ENCODE measurements around the gene MTURN.
A peak's percentile ranks its signal among the peaks of the same experiment; 100 is the strongest.
"Not testable (repeated sequence)": the region's sequence is repeated elsewhere in the genome, so short reads cannot be mapped to it uniquely, and the experiment has no call there.

The MTURN gene

DNA sequence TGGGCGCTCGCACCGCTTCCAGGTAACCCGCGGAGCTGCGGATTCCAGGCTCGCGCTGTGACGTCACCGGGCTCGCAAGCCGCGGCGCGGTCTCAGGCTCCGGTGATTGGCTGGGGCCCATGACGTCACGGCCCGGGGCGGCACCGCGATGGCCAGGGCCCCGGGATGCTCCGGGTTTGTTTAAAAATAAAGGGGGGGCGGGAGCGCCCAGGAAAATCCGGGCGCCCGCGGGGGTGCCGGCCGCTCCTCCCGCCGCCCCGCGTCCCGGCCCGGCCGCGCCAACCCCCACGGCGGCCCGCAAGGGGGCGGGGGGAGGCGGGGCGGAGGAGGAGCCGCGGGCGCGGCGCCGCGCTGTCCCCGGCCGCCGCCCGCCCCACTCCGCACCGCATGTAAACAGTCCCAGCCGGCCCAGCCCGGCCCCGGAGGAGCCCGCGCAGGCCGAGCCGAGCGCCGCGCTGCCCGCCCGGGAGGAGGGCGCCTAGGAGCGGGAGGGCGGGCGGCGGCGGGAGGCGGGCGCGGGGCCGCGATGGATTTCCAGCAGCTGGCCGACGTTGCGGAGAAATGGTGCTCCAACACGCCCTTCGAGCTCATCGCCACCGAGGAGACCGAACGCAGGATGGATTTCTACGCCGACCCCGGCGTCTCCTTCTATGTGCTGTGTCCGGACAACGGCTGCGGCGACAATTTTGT, at the start of gene MTURN:
MTURN (plus strand) TSS at position 376 of the 690 bp plus-strand sequence; CDS start at position 527, 151 bp downstream.
- DNase-seq = peak; percentile 83 to 92

DNA sequence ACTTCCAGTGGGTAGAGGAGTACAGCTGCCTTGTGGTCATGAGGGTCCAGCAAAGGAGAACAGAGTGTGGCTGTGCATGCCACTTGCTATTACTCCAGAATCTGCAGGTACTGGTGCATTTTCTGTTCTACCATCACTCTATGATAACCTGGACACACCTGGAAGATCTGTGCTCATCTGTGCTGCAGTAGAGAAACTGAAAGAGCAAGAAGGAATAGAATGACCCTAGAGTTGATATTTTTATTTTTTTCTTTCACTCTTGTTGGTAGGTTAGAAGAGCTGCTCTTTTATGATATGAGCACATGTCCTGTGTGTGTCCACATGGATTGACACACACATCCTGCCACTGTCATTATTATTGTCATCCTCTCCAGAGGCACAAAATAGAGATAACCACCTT, 48.3 kb upstream of the MTURN start:
- no peak for DNase-seq

DNA sequence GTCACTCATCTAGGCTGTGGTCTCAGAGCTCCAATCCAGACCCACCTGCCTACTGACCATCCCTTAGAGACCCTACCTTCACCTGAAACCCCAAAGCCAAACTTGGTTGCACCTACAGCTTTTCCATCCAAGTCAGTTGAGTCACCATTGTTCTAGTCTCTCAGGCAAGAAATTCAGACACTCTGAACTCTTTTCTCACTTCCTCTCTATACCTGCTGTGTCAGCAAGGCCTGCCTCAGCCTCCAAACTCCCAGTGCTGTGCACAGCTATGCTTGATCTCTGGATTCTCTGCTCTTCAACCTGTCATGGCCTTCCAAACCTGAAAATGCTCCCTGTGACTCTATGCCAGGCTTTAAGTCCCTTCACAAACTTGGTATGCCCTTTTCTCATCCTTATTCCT, 47.4 kb upstream of the MTURN start:
- DNase-seq = no peak

DNA sequence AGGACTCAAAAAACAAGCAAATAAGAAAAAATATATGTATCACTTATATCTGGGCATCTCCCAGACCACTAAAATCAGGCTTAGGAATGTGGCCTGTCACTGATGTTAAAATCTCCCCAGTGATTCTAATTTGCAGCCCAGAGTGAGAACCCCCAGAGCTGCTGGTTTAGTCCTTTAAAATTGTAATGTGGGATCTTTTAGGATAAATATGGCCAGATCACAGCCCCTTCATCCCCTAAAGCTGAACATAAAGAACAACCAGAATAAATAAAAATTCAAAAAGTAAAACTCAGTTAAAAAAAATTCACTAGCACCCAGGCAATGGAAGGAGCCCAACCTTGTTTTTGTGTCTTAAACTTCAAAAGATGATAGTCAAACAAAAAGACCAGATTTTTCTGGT, 46.4 kb upstream of the MTURN start:
- no peak for DNase-seq

DNA sequence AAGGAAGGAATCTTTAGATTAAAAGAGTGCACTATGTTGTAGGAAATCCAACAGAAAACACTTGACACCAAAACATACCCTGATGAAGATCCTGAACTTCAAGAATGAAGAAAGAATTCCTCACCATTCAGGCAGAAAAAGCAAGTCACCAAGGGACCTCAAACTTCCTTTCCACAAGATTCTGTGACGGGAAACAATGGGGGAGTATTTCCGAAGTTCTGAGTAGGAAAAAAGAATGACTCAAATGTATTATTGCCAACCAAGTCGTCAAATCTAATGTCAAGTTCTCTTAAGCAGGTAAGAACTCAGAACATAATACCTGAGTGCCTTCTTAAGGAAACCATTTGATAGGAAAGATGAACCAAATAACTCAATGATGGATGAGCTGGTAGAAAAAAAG, 44.7 kb upstream of the MTURN start:
- DNase-seq = no peak

DNA sequence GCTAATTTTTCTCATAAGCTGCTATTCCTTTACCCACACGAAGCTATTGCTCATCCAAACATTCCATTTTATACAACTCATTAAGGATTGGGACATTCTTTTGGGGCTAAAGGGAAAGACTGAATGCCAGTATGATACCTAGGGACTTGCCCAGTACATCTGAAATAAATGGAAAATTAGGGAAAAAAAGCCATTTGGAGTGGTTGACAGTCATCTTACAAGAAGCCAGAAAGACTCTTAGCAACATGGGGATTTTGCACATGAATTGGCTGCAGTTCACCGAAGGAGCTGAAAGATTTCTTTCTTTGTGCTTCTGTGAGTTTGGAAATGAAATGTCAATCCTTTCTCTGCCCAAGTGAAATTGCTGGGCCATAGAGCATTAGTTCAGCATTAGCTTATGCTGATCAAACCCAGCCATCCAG, 43.3 kb upstream of the MTURN start:
- no peak for DNase-seq

DNA sequence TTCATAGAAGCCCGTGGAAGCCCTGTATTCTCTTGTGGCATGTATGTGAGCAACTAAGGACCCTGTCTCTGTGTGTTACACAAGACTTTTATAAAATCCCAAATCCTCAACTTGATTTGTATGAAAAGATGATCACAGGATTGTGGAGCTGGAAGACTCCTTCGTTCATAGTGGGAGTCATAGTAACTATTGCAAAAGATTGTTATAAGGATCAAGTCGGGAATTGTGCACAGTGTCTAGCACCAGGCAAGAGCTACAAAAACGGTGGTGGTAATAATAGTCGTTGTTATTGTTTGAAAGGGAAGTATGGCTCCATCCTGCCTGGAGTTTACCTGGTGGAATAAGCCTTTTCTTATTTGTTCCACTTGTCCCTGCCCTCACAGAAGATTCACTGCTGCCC, 42.8 kb upstream of the MTURN start:
- no peak for DNase-seq

DNA sequence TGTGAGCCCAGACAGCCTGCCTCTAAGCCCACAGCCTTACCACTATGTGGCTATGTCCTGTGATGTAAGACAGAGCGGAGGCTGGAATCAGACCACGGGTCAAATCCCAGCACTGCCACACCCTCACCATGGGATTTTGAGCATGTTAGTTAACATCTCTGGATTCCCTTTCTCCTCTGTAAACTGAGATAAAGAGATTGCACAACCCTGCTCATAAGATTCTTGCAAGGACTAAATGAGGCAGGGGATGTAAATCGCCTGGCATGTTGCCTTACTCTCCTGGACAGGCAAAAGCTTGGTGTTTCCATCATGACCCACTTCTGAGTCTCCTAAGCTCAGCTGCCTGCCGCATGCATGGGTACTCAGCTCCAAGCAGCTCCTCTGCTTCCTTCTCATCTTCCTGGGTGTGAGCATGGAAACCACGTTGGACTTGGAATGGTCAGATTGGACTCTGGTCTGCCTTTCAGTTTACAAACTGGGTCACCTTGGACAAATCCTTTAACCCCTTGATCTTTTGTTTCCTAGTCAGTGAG, 41.3 kb upstream of the MTURN start:
- DNase-seq = no peak

DNA sequence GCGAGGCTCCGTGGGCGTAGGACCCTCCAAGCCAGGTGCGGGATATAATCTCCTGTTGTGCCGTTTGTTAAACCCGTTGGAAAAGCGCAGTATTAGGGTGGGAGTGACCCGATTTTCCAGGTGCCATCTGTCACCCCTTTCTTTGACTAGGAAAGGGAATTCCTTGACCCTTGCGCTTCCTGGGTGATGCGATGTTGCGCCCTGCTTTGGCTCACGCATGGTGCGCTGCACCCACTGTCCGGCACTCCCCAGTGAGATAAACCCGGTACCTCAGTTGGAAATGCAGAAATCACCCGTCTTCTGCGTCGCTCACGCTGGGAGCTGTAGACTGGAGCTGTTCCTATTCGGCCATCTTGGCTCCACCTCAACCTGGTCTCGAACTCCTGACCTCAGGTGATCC, 36.2 kb upstream of the MTURN start:
- DNase-seq = not testable (repeated sequence)

DNA sequence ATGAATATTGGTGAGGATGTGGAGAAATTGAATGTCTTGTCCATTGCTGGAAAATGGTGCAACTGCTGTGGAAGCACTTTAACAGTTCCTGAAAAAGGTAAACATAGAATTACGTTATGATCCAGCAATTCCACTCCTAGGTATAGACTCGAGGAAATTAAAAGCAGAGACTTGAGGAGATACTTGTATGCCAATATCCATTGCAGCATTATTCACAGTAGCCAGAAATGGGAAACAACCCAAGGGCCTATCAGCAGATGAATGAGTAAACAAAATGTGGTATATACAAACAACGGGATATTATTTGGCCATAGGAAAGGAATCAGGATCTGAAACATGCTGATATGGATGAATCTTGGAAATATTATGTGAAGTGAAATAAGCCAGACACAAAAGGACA, 32.5 kb upstream of the MTURN start:
- no peak for DNase-seq

DNA sequence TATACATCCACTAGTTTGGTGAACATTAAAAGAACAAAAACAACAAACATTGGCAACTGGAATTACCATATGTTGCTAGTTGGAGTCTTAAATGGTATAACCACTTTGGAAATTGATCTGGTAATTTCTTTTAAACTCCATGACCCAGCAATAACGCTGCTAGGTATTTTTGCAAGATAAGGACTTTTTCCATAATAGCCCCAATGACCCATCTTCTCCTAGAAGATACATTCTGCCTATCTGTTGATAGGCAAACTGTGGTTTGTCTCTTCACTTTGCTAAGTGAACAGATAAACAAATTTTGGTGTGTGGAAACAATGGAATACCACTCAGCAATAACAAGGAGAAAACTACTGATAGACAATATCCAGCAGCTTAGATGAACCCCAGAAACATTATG, 30.6 kb upstream of the MTURN start:
- DNase-seq = no peak

DNA sequence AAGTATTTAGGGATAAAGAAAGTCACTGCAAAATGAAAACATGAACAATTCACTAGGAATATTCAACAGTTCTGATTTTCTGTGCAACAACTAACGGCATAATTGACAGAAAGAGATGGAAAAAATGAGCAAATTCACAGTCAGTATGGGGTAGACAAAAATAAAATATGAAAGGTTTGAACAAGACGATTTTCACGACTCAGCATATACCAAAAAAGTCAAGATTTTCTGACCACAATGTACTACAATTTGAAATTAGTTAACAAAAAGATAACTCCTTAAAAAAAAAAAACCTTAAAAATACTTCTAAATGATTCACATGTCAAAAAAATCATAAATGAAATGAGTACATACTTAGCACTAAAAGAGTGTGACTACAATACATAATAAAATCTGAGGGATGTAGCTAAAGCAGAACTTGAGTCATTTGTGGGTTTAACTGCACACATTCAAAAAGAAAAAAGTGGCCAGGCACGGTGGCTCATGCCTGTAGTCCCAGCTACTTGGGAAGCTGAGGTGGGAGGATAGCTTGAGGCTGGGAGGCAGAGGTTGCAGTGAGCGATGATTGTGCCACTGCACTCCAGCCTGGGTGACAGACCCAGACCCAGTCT, 22.6 kb upstream of the MTURN start:
- no peak for DNase-seq

DNA sequence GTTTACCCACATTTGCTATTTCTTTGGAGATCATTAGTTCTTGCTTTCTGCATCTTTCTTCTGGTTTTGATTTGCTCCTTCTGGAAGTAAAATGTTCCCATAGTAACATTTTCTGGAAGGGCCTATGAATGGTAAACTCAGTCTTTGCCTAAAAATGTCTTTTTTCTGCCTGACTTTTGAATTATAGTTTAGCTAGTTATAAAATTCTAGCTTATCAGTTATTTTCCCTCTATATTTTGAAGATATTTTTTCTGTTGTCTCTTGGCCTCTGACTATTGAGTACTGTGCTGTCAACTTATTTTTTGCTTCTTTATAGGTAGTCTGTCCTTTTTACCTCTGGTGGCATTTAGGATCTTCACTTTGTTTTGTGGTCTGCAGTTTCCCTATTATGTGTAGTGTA, 21.6 kb upstream of the MTURN start:
- DNase-seq = no peak

DNA sequence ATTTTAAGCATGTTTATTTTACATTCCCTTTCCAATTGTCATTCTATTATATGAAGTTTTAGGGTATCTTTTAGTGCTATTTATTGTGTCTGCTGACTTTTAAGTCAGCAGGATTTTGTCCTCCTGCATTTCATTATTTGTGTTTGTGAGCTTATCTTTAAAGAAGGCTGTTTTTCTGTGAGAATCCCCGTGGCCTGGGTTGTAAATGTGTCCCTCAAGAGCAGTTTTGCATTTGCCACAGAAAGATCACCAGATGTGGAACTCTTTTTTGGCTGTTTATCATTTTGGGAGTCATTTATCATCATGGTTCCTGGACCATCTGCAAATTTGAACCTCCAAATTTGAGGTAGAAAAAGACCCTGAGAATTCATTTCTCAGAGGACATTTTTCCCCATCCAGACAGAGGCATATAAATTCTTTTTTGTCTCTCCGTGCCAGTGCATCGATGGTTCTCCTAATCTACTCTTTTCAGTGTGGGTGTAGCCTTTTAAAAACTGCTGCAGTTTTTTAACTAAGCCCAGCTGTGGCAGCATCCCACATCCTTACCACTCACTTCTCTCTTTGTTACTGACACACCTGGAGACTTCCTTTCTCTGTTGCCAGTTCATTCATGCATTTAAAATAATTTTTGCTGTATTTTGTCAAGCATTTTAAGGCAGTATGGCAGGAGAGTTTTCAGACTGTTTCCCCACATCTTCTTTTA, 20.1 kb upstream of the MTURN start:
- no peak for DNase-seq

DNA sequence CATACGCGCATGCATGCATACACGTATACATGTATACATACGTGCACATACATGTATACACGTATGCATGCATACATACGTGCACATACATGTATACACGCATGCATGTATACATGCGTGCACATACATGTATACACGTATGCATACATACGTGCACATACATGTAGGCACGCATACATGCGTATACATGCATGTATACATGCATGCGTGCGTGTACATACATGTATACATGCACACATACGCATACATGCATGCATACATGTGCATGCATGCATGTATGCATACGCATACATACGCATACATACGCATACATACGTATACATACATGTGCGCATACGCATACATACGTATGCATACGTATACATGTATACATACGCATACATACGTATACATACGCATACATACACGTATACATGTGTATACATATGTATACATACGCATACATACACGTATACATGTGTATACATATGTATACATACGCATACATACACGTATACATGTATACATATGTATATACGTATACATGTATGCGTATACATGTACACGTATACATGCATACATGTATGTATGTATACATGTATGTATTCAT, 19.0 kb upstream of the MTURN start:
- no peak for DNase-seq

DNA sequence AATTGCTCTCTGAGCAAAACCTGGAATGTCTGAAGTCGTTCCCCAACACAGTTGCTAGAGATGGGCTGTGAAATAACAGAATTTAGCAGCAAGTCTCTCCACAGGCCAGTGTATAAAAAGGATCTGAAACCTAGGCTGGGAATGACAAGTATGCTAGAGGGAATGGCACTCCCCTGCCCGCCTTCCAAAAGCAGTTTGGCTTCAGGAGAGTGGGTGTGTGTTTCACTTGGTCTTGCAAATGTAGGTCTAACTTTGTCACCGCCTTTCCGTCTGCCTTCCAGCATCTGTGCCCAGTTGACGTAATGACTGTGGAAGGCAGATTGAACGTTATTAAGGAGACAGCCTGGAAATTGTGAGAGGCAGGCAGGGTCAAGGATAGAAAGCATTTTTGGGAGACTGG, 18.0 kb upstream of the MTURN start:
- DNase-seq = peak; percentile 85 to 87

DNA sequence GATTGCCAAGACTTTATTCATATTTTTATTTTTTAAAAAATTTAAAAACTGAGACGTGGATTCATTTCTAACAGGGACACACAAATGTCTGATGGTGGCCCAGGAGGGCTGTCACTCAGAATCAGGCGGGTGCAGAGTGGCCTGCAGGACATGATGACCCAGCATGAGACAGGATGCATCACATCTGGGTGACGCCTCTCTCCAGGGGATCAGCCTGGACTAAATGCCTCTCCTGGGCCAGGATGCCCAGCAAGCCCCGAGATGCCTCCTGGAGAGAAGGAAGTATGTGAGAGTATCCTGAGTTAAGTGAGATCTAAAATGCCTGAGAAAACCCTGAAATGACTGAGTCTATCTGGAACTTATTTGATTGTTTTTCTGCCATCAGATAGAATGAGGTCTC, 16.9 kb upstream of the MTURN start:
- no peak for DNase-seq

DNA sequence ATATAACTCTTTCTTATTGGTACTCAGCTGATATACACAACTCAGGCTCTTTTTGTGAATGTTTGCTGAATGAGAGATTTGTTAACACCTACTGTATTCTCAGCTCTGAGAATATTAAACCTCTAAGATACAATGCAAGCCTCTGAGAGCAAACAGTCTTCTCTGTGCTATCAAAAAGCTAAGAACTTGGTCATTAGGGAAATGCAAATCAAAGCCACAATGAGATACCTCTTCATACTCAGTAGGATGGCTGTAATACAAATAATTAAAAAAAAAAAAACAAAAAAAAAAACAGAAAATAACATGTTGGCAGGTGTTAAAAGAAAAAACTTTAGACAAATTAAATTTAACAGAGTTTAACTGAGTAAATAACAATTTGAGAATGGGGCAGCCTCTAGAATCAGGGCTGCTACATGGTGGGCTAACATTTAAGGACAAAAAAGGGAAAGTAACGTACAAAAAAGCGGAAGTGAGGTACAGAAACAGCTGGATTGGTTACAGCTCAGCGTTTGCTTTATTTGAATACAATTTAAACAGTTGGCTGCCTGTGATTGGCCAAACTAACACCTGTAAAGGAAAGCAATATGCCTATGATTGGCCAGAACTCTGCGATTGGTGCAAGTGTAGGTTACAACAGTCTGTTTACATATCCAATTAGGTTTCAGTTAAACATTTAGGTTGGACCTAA, 14.8 kb upstream of the MTURN start:
- no peak for DNase-seq

DNA sequence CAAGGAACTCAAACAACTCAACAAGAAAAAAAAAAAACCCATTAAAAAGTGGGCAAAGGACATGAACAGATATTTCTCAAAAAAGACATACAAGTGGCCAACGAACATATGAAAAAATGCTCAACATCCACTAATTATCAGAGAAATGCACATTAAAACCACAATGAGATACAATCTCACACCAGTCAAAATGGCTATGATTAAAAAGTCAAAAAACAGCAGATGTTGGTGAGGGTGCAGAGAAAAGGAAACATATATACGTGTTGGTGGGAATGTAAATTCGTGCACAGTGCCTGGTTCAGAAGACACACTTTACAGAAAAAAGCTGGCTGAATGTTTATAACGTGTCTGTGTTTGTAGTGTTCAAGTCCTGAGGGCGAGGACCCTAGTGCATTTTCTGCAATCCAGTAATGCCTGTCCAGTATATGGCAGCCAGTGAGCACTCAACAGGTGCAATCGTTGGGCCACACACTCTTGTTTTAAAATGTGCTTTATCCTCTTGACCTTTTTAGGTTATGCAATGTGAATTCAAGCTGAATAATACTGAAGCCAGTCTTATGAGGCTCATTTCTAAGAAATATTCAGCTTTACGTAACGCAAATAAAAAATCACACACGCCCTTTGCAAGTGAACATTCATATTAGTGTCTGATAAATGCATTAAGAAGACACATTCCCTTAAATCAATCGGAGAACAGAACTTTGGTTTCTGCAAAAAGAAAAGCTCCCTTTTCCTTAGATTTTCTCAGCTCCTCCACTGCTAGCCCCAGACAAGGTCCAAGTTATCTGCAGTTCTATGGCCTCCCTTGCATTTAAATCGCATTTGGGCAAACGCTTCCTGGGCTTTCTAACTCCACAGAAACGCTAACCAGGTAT, 813 bp upstream of the MTURN start:
- DNase-seq = no peak

DNA sequence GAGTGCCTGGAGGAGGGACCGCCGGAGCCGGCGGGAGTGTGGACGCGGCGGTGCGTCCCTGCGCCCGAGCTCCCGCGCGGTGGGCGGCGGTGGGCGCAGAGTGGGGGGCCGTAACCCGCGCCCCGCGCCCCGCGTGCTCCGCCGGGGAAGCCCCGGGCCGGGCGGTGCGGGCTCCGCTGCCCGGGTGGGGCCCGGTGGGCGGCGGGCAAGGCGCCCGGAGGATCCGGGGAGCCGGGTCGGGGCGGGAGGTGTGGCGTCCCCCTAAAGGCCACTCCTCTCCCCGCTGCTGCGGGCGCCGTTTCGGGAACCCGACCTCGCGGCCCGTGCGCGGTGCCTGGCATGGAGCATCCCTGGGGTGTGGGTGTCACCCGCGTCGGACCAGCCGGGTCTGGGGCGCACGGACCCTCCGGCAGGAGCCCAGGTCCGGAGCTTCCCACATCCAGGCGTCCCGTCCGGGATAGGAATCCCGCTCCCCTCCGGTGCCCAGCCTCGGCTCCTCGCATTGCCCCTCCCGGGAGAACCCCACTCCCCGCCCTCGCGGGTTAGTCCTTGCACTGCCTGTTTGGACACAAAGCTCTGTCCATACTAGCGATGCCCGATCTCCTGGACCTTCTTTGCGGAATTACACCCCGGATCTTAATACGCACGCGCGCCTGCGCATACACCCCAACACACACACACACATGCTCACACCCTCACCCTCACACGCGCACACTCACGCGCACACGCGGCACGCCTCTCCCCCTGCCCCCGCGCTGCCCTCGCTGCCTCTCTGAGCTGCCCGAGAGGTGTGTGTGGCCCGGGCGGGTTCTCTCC, 723 bp downstream of the MTURN start:
- DNase-seq = no peak

DNA sequence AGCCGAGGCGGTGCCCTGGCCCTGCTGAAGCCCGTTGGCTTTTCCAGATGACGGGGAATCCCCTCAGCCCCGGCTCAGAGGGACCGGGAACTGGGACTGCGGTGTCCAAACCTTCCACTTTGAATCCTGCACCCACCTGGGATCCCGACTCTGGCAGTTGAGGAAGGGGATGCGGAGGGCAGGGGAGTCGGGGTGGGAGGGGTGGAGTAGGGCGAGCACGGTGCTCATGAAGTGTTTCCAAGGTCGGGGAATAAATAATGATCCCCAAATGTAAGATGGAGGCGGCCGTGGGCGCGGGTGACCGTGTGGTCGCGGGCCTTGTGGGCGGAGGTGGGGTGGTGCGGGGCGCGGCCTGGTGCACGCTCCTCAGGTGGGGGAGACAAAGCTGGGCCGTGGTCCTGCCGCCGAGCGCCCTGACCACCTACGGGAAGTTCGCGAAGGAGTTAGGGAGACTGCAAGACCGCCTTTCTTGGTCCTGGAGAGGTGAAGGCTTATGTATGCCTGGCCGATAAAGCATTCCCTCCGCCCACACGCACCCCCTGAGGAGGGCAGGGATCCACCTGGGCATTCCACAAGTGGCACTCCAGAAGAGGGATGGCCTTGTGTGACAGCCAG, 1.4 kb downstream of the MTURN start:
- DNase-seq = no peak
